ENCODE results near the gene HYAL2. TPM values are rescaled to one million over a fixed set of nuclear protein-coding genes. Genes with fewer than 3 reads are reported as not detected.

The HYAL2 gene
- total RNA-seq, 4 donors from 2014 or later = 37.4 to 114 (median 97.2) TPM

DNA sequence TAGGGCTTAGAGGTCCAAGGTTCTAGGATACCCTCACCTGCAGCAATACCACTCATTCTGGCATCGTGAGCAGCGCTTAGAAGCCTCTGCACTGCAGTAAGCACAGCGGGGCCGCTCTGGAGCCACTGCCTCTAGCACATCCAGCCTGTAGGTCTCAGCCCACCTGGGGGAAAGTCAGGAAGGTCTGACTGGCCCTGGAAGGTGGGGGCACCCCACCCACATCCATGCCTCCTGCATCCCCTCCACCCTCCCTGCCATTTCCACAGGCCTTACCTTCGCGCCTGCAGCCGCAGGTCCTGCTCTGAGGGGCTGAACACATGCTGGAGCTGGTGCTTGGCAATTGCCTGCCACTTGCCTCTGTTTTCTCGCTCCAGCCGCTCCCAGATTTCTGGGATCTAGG, 19.0 kb upstream of the HYAL2 start:
- intact Hi-C loops (cut with DNase I) = no loop called here
- peak overlapping the region; percentile 96 to 100 (median 98) for H3K27ac ChIP-seq (replicated peaks in 1 of 4)
- H3K4me1 ChIP-seq = peaks cover 44 to 66% (median 60%) of the 10 kb centered on the region in 4 donors
- H3K36me3 ChIP-seq = no peaks in the 10 kb centered on the region
- H3K9me3 ChIP-seq = no peaks in the 10 kb centered on the region
- peaks cover 0 to 3% (median 0%) of the 10 kb centered on the region in 4 donors for H3K27me3 ChIP-seq
- H3K4me3 ChIP-seq = peak overlapping the region; percentile 57 to 74 (median 67)
- TF ChIP-seq POLR2A (IDR thresholded peaks at IDR 0.05; ENCODE audit: low read depth) (no peak), POLR2AphosphoS5 (IDR thresholded peaks at IDR 0.05) (no peak), EP300 (IDR thresholded peaks at IDR 0.05) (no peak)
- TF ChIP-seq, protein P1, sequence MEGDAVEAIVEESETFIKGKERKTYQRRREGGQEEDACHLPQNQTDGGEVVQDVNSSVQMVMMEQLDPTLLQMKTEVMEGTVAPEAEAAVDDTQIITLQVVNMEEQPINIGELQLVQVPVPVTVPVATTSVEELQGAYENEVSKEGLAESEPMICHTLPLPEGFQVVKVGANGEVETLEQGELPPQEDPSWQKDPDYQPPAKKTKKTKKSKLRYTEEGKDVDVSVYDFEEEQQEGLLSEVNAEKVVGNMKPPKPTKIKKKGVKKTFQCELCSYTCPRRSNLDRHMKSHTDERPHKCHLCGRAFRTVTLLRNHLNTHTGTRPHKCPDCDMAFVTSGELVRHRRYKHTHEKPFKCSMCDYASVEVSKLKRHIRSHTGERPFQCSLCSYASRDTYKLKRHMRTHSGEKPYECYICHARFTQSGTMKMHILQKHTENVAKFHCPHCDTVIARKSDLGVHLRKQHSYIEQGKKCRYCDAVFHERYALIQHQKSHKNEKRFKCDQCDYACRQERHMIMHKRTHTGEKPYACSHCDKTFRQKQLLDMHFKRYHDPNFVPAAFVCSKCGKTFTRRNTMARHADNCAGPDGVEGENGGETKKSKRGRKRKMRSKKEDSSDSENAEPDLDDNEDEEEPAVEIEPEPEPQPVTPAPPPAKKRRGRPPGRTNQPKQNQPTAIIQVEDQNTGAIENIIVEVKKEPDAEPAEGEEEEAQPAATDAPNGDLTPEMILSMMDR (IDR thresholded peaks at IDR 0.05) = no peak
- DNase-seq (ENCODE audit: extremely low spot score) = no peak
- 87% methylated on average over 5 of the region's 9 CpGs for WGBS

DNA sequence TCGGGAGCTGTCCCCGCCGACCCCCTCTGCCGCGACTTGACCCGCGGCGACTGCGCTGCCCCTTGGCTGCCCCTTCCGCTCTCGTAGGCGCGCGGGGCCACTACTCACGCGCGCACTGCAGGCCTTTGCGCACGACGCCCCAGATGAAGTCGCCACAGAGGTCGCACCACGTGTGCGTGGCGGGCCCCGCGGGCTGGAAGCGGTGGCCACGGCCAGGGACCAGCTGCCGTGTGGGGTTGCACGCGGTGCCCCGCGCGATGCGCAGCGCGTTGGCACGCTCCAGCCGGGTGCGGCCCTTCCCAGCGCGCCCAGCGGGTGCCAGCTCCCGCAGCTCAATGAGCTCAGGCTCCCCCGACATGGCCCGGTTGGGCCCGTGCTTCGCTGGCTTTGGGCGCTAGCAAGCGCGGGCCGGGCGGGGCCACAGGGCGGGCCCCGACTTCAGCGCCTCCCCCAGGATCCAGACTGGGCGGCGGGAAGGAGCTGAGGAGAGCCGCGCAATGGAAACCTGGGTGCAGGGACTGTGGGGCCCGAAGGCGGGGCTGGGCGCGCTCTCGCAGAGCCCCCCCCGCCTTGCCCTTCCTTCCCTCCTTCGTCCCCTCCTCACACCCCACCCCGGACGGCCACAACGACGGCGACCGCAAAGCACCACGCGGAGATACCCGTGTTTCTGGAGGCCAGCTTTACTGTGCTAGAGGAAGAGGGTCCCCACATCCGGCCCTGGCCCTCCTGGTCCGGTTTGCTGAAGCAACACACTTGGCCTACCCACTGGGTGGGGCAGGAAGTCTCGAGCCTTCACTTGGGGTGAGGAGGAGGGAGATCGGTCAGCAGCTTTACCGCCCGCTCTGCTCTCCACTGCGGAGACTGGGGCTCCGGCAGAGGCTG, 18.1 kb upstream of the HYAL2 start, which contains the start of gene RASSF1:
TSS of gene RASSF1 (minus strand) at position 389 of the 882 bp plus-strand sequence. CDS start at position 358, 31 bp downstream.
- DNase-seq (ENCODE audit: extremely low spot score) = no peak
- no peaks in the 10 kb centered on the region for H3K36me3 ChIP-seq
- H3K9me3 ChIP-seq = no peaks in the 10 kb centered on the region
- intact Hi-C loops (cut with DNase I) = no loop called here
- TF ChIP-seq POLR2A (IDR thresholded peaks at IDR 0.05; ENCODE audit: low read depth) (peak; percentile 33), EP300 (IDR thresholded peaks at IDR 0.05) (no peak), POLR2AphosphoS5 (IDR thresholded peaks at IDR 0.05) (peak; percentile 59 to 80)
- TF ChIP-seq, protein P1 (IDR thresholded peaks at IDR 0.05) = no peak
- peak within 1 kb of the TSS; percentile 57 to 74 (median 67) for H3K4me3 ChIP-seq
- H3K4me1 ChIP-seq = peaks cover 51 to 66% (median 64%) of the 10 kb centered on the region in 4 donors
- WGBS = 38% methylated on average over 34 of the region's 85 CpGs
- peak within 1 kb of the TSS; percentile 96 to 100 (median 98) for H3K27ac ChIP-seq (replicated peaks in 1 of 4)
- peaks cover 0 to 3% (median 0%) of the 10 kb centered on the region in 4 donors for H3K27me3 ChIP-seq

DNA sequence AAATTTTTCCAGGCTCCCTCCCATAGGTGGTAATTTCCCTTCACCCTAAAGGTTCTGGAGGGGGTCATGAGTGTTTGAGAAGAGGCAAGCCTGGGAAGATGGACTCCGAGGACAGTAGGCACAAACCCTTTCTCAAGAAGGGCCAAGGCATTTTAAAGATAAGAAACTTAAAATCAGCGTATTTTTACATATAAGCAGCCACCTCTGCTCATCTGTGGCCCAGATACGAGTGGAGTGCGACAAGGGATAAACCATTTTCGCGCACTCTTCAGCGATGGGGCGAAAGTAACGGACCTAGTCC, 17.6 kb upstream of the HYAL2 start:
- Histone ChIP-seq H3K9me3 (no peaks in the 10 kb centered on the region), H3K4me1 (peaks cover 51 to 66% (median 64%) of the 10 kb centered on the region in 4 donors), H3K27me3 (no peaks in the 10 kb centered on the region), H3K27ac (replicated peaks in 1 of 4) (peak overlapping the region; percentile 96 to 100 (median 98)), H3K4me3 (peak overlapping the region; percentile 57 to 74 (median 67)), H3K36me3 (no peaks in the 10 kb centered on the region)
- 46% methylated on average over 5 of the region's 9 CpGs for WGBS
- intact Hi-C loops (cut with DNase I) = no loop called here
- TF ChIP-seq, protein P1 (IDR thresholded peaks at IDR 0.05) = no peak
- TF ChIP-seq EP300 (IDR thresholded peaks at IDR 0.05) (no peak), POLR2A (IDR thresholded peaks at IDR 0.05; ENCODE audit: low read depth) (no peak), POLR2AphosphoS5 (IDR thresholded peaks at IDR 0.05) (no peak)
- no peak for DNase-seq (ENCODE audit: extremely low spot score)

DNA sequence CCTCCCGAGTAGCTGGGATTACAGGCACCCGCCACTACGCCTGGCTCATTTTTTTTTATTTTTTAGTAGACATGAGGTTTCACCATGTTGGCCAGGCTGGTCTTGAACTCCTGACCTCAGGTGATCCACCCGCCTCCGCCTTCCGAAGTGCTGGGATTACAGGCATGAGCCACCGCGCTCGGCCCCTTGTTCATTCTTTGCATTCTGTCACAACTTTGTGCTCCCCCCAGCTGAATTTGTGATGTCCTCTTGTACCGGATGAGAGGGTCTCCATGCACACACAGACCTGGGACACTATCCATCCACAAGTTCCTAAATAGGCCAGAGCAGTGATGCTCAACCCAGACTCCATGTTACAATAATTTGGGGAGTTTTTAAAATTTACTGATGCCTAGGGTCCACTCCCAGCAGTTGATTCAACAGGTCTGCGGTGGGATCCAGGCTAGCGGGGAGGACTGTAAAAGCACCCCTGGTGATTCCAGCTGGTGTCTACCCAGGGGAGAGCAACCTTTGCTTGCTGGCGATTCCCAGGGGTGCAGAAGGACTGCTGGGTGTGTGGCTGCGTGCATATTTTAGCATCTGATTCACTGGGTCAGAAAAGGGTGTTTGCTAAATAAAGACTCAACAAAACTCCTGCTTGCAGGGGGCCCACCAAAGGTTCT, 17.1 kb upstream of the HYAL2 start:
- Histone ChIP-seq H3K4me3 (peak overlapping the region; percentile 57 to 74 (median 67)), H3K27ac (replicated peaks in 1 of 4) (peak overlapping the region; percentile 96 to 100 (median 98)), H3K36me3 (no peaks in the 10 kb centered on the region), H3K9me3 (no peaks in the 10 kb centered on the region), H3K27me3 (no peaks in the 10 kb centered on the region), H3K4me1 (peaks cover 55 to 69% (median 66%) of the 10 kb centered on the region in 4 donors)
- no peak for DNase-seq (ENCODE audit: extremely low spot score)
- WGBS = 81% methylated on average over 13 of the region's 14 CpGs
- intact Hi-C loops (cut with DNase I) = no loop called here
- TF ChIP-seq, protein P1 (IDR thresholded peaks at IDR 0.05) = no peak
- TF ChIP-seq POLR2A (IDR thresholded peaks at IDR 0.05; ENCODE audit: low read depth) (no peak), EP300 (IDR thresholded peaks at IDR 0.05) (no peak), POLR2AphosphoS5 (IDR thresholded peaks at IDR 0.05) (no peak)
